ENCODE results near the gene SPNS2.

Gene SPNS2

DNA sequence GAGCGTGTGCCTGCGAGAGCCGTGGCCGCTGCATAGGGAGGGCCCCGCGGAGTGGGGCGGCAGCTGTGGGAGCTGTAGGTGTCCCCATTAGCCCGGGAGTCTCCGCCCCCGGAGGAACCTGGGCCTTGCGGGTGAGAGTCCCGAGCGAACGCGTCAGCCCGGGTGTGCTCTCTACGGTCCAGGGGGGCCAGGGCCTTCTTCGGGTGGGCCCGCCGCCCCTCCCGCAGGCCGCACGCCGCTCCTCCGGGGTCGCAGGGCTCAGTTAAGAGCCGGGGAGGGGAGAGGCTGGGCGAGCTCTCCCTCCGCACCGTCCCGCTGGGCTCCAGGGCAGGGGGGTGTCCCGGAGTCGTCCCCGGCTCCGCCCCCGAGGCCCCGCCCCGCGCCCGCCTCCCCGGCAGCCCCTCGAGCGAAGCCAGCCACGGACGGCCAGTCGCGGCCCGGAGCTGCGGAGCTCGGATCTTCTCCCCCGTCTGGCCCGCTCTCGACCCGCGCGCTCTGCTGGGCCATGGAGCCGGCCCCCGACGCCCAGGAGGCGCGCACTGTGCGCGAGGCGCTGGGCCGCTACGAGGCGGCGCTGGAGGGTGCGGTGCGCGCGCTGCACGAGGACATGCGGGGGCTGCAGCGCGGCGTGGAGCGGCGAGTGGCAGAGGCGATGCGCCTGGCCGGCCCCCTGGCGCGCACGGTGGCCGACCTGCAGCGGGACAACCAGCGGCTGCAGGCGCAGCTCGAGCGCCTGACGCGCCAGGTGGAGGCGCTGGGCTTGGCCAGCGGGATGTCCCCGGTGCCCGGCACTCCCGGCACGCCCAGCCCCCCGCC lies 85.6 kb downstream of the SPNS2 start, which contains the start of gene SMTNL2:
TSS of gene SMTNL2 (plus strand) at position 429 of the 816 bp plus-strand sequence. CDS start at position 506, 77 bp downstream.
- in situ Hi-C loops (cut with MboI; ENCODE audit: low sequenced_read_pairs): no loop called here

DNA sequence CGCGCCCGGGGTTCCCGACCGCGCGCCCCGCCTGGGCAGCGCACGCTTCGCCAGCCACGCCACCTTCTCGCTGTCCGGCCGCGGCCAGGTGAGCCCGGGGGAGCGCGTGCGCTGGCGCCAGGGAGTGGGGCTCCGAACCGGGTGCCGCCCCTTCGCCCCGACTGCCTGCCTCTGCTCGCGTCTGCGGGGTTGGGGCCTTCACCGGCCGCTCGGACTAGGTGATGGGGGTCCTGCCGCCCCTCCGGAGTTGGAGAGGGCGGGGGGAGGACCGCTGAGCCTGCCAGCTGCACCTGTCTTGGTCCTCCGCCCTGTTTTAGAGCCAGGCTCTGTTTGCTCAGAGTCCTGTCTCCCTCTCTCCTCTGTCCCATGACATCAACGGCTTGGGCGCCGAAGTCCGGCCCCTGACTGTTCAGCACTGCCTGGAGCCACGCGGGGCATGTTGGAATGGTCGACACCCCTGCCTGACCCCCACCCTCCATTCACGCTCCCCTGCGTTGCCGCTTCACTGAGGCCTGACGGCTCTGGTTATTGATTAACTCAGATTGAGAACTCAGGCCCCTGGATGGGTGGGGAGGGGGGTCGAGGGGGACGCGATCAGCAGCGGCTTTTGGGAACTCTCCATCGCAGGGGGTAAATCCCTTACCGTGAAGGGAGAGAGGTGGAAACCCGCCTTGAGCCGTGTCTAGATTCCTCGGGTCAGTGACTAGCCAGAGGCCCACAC lies 86.4 kb downstream of the SPNS2 start:
- in situ Hi-C loops (cut with MboI; ENCODE audit: low sequenced_read_pairs): no loop called here

DNA sequence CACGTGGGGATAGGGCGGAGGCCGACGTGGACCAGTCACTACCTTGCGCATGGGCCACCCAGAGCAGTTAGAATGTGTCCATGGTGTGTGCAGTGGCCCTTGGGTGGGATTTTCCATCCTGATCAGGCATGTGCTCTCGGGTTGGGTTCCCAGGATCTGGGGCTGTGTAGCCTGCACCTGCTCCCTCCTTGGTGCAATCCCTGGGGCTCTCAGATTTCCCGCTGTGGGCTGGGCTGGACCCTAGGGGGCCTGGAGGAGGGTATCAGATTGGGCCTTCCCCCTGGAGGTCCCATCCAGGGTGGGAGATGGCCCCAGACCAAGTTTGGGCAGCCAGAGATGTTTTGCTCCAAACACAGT lies 86.9 kb downstream of the SPNS2 start:
- in situ Hi-C loops (cut with MboI; ENCODE audit: low sequenced_read_pairs): no loop called here

DNA sequence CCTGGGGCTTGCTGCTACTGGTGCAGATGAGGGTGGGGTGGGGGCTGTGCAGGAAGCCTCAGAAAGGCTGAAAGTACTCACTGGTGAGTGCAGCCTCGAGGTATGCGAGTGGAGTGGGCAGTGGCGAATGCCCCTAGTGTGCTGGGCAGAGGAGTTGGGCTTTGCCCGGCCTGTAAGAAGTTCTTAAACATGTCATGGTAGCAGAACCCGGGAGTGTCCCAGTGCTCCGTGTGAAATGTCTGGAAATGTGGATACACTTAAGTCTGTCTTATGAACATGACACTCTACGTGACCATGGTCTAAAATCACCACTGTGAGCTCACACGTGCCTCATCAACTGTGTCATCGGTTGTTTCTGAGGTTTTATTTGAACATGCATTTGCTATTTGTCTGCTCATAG lies 87.4 kb downstream of the SPNS2 start:
- in situ Hi-C loops (cut with MboI; ENCODE audit: low sequenced_read_pairs): no loop called here

DNA sequence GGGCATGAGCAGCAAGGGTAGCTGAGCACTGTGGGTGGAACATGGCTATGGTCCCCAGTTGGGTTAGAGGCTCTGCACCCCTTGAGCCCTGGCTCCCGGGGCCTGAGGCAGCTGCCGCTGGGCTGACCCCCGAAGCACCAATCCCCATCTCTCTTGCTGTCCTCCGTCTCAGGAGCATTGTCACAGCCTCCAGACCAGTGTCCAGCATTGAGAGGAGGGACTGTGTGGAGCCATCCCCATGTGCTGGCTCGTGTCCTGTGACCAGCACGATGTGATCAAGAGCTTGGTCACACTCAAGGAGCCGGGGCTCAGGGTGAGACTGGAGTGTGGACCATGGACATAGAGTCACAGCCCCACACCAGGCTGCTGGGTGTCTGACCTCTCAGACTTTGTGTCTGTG lies 88.5 kb downstream of the SPNS2 start:
- in situ Hi-C loops (cut with MboI; ENCODE audit: low sequenced_read_pairs): no loop called here

DNA sequence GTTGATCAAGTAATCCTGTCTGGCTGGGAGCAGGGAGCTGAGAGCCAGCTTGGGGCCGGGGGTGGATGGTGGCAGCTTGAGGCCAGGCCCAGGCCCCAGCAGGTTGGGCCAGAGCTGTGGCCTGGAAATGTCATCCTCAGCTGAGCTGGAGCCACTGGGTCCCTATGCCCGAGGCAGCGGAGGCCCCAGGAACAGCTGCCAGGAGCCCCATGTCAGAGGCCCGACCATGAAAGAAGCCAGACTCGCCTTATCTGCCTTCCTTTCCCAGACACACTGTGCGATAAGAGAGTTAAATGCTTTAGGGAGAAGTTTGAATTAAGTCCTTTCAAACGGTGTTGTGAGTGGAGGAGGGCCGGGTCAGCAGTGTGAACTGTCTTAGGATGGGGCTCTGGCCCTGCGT lies 89.1 kb downstream of the SPNS2 start:
- in situ Hi-C loops (cut with MboI; ENCODE audit: low sequenced_read_pairs): no loop called here

DNA sequence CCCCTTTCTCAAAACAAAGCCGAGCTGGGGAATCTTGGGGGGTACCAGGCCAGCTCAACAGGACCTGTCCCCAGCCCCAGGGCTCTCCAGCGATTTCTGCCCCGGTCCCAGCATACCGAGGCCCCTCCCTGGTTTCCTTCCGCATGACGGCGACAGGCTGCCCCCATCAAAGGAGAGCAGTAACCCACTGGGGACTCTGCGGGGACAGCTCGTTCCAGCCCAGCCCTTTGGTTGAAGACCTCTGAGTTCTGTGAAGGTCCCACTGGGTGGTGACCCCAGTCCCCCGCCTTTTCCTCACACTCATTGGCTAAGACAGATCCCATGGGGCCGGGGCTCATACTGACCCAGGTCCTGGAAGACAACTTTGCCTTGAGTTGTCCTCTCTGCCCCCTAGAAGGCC lies 89.7 kb downstream of the SPNS2 start:
- in situ Hi-C loops (cut with MboI; ENCODE audit: low sequenced_read_pairs): no loop called here

All from HL-60/S4 treated with retinoic acid at 250 ng/mL for 4 days and 3 days (cell line).